ENCODE measurements around the gene RPA1.

- TF ChIP-seq CTCF (IDR thresholded peaks at IDR 0.05; ENCODE audit: control extremely low read depth in 1 of 3, insufficient read depth in 1 of 3, low read depth in 1 of 3, low read length in 3 of 3), result no peak
- TF ChIP-seq ATF3 (IDR thresholded peaks at IDR 0.05; ENCODE audit: insufficient read depth, low read depth, low read length), result no peak
- no peak for TF ChIP-seq CREB1 (IDR thresholded peaks at IDR 0.05)
- TF ChIP-seq EZH2 (IDR thresholded peaks at IDR 0.05; ENCODE audit: low read depth, low read length, severe bottlenecking), result no peak
- TF ChIP-seq SUZ12 (IDR thresholded peaks at IDR 0.05; ENCODE audit: low read length), result no peak
- TF ChIP-seq MAX (IDR thresholded peaks at IDR 0.05), result no peak
- TF ChIP-seq ZNF274 (IDR thresholded peaks at IDR 0.05; ENCODE audit: borderline replicate concordance, extremely low read depth, low read length), result no peak
- no peak for TF ChIP-seq POLR2A (IDR thresholded peaks at IDR 0.05; ENCODE audit: control extremely low read depth in 1 of 2, low read depth in 2 of 2, low read length in 2 of 2)
- TF ChIP-seq POLR2AphosphoS5 (IDR thresholded peaks at IDR 0.05; ENCODE audit: low read depth, low read length), result no peak
Measured at GRCh38 chr17:1860978-1861377, 31.2 kb downstream of the RPA1 start.

Data from H1 (cell line).